HG03064 (cell line): ENCODE results near the gene SEPTIN1.
A peak's percentile ranks its signal among the peaks of the same experiment; 100 is the strongest.

Experiments used
- ATAC-seq: cut with Tn5 transposase; IDR thresholded peaks from one replicate; pipeline ENCODE4 v1.9.1; 2021; ENCODE audit warnings: low read depth; ENCODE audit not compliant: unreplicated experiment

Gene SEPTIN1

GRCh38 chr16:30358990-30359870, 23.1 kb downstream of the SEPTIN1 start:
- ATAC-seq: no peak

- ATAC-seq: no peak
Observed at GRCh38 chr16:30358577-30358936, 23.8 kb downstream of the SEPTIN1 start.

GRCh38 chr16:30357715-30358576, 24.4 kb downstream of the SEPTIN1 start:
- no peak for ATAC-seq

- ATAC-seq: no peak
Observed at GRCh38 chr16:30357085-30357714, 25.2 kb downstream of the SEPTIN1 start.

GRCh38 chr16:30356401-30357084, 25.8 kb downstream of the SEPTIN1 start:
- no peak for ATAC-seq

GRCh38 chr16:30355954-30356308, 26.4 kb downstream of the SEPTIN1 start:
- no peak for ATAC-seq

- ATAC-seq: peak; percentile 42
Observed at GRCh38 chr16:30355144-30355953, 27.0 kb downstream of the SEPTIN1 start, which contains the start of gene CD2BP2. TSS of gene CD2BP2 (minus strand) at chr16:30355308. CDS start at chr16:30354681, 627 bp downstream.

- no peak for ATAC-seq
Observed at GRCh38 chr16:30354423-30355143, 27.8 kb downstream of the SEPTIN1 start.

GRCh38 chr16:30353438-30354129, 28.8 kb downstream of the SEPTIN1 start:
- ATAC-seq: no peak

- ATAC-seq: no peak
Observed at GRCh38 chr16:30352488-30353401, 29.6 kb downstream of the SEPTIN1 start.

GRCh38 chr16:30351586-30352419, 30.6 kb downstream of the SEPTIN1 start:
- ATAC-seq: no peak

GRCh38 chr16:30351001-30351441, 31.3 kb downstream of the SEPTIN1 start:
- ATAC-seq: no peak

- peak; percentile 52 for ATAC-seq
Observed at GRCh38 chr16:30350134-30350871, 32.1 kb downstream of the SEPTIN1 start.

- ATAC-seq: no peak
Observed at GRCh38 chr16:30349675-30350074, 32.7 kb downstream of the SEPTIN1 start.

- no peak for ATAC-seq
Observed at GRCh38 chr16:30348929-30349328, 33.4 kb downstream of the SEPTIN1 start.

GRCh38 chr16:30348113-30348512, 34.2 kb downstream of the SEPTIN1 start:
- ATAC-seq: no peak
